Hepatocyte (in vitro differentiated cells): ENCODE results near the gene STK10.

Source experiments
- CTCF ChIP-seq: fragments of 200-600 bp; sonication (generic); IDR thresholded peaks from 2 replicates; pipeline ENCODE4 v1.5.1; 2016; ENCODE audit warnings: antibody characterized with exemption, mild to moderate bottlenecking; ENCODE audit not compliant: poor library complexity
- EZH2 ChIP-seq: fragments of 200-600 bp; sonication (generic); IDR thresholded peaks from 2 replicates; pipeline ENCODE4 v1.6.1; 2016; ENCODE audit warnings: antibody characterized with exemption, mild to moderate bottlenecking, borderline replicate concordance
- EZH2phosphoT487 ChIP-seq: fragments of 200-600 bp; sonication (generic); IDR thresholded peaks from one replicate; pipeline ENCODE4 v1.6.1; 2018; ENCODE audit warnings: antibody characterized with exemption, mild to moderate bottlenecking, low read depth, moderate library complexity; ENCODE audit not compliant: unreplicated experiment, severe bottlenecking

- TF ChIP-seq CTCF = no peak
- TF ChIP-seq EZH2 = no peak
- no peak for TF ChIP-seq EZH2phosphoT487
These were observed 5.7 kb downstream of the STK10 start for GRCh38 chr5:172182291-172182690.
